ENCODE measurements around the gene PRKAR1B.

Gene PRKAR1B

DNA sequence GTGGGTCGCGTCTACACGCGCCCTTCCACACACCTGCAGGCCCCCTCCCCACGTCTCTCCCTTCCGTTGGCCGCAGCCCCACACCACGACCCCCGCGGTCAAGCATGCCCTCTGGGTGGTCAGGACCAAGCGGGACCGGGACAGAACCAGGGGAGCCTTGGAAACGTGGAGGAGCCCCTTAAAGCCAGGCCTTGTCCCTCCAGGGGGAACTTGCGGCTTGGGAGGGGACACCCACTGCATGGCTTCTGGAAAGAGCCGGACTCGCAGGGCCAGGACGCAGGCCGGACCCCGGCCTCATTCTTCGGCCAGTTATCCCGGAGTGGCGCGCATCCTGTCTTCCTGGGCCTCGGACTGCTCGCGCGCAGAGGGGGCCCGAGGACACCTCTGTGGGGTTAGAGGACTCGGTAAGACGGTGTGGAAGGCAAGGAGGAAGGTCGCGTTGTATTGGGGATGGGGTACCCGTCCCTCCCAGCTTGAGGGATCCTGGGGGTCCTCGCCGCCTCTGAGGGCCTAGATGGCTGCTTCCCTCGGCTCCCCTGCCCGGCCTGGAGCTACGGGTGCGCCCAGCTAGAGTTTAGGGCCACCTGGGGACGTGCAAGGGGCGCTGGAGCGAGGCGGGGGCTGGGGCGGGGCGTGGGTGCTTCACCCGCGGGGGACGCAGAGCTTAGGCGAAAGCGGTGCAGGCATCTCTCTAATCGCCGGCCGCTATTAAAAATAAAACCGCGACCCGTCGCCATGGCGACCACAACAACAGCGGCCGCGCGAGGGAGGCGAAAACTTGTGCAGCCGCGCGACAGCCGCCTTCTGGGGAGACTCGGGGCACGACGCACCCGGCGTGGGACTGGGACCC is 205.6 kb downstream of the PRKAR1B start:
- DNase-seq (ENCODE audit: low spot score): peak; percentile 68

DNA sequence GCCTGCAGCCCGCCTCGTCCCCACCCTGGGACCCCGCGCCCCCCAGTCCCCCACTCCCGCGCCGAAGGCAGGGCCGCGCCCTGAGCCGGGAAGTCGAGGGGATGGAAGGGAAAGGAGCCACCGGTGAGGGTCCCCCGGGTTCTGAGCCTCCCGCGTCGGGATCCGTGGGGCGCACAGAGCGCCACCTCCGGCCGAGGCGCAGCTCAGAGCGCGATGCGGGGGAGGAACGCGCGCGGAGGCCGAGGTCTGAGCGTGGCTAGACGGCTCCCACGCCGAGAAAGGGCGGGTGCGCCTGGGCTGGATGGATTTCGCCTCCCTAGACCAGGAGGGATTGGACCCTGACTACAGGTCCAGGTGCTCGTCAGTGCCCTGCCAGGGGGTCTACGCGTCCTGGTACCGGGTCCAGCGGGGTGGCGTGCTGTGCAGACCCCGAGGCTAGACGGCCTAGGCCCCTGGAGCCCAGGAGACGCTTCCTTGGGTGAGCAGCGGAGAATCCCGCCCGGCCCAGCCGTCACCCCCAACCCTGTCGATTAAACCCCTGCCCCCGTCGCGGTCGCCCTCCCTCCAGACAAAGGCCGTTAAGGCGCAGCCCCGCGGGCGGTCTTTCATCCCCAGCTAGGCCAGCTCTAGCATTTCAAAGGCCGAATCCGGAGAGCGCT is 206.4 kb downstream of the PRKAR1B start:
- DNase-seq (ENCODE audit: low spot score): no peak

DNA sequence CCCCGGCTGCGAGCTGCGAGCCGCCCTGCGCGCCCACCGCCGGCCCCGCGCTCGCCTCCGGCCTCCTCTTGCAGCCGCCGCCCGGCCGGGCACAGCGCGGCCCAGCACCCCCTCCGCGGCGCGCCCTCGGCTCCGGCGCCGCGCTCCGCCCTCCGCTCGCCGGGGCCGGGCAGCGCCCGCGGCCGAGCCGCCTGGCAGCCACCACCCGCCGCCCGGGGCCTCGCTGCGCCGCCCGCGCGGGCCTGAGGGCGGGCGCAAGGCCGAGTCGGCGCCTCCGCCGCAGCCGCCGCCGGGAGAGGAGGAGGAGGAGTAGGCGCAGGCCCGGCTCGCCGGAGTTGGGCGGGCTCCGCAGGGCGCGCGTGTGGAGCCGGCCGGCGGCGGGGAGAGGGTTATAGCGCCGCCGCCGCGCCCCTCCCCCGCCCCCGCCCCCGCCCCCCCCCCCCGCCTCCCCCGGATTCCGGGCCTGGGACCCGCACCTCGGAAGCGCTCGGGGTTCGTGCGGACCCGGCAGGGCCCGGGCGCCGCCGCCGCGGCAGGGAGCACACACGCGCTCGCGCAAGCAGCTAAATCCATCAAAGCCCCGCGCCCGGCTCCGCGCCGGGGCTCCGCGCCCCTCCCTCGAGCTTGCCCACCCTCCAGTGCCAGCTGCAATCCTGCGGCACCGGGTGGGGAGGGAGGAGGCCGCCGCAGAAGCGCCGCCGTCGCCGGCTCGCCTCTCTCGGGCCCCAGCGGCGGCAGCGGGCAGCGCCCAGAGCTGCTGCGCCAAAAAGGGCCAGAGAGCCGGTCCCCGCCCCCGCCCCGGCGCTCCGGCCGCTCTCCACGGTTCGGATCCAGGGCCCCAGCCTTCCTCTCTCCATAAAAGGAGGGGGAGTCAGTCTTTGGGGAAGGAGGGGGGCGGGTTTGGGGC is 207.3 kb downstream of the PRKAR1B start, which contains the start of gene PDGFA:
PDGFA (minus strand) TSS at position 363 of the 907 bp plus-strand sequence. CDS start 845 bp downstream, outside the sequence.
- DNase-seq (ENCODE audit: low spot score): peak; percentile 30

DNA sequence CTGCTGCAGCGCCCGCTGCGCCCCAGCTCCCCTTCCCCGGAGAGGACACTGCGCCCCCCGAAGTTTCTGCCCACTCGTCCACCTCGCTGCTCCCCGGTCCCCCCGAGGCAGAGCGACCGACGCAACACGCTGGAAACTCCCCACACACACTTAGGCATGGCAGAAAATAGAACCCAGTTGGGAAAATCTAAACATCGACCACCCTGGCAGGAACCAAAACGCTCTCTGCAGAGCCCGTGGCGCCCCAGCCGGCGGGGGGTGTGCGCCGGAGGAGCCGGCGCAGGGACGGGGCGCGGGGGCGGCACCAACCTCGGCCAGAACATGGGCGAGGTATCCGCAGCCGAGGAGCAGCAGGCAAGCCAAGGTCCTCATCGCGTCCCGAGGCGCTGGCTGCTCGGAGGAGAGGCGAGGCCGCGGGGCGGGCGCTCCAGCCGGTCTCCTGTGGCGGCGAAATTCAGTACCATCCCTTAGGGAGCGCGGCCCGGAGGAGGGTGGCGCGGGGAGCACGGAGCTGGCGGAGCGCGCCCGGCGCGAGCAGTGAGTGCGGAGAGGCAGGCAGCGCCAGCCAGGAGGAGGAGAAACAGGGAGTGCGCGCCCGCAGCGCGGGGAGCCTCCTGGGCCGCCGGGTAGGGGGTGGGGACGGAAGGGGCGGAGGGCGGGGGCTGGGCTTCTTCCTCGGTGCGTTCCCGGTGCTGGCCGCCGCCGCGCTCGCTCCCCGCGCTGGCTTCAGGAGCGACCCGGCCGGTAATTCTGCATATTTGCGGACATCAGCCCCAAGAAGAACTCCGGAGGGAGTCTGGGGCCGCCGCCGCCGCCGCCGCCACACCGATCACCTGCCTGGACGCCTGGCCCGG is 208.2 kb downstream of the PRKAR1B start:
- DNase-seq (ENCODE audit: low spot score): peak; percentile 30

DNA sequence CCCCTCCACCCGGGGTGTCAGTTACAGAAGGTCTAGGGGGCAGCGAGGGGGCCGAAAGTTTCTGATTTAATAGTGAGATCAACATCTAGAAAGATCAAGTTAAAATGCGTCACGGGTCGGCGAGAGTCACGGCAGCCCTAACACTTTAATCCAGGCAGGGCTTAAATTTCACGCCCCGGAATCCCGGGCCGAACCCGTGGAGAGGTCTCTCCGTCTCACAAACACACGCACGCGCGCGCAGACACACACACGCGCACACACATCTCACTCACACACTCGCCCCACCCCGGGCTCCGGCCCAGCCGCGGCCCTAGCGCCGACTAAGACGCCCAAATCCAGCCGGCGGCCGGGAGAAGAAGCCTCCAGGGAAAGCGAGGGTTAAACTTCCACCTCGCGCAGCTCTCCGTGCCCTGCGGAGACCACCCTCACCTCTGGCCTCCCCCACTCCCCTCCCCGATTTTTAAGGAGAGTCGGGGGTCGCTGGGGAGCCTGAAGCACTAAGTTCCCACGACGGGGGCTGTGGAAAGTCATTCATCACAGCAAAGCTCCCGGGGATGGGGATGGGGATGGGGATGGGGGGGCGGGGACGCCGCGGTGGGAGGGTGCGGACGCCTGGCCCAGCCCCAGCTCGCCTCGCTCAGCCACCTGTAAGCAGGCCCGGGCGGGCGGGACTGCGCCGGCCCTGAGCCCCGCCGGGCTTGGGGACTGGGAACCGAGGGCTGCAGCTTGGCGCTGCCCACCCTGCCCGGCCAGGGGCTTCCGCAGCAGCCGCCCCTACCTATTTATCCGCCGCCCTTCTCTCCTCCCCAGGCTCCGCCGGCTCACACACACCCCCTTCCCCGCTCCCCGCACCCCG is 209.1 kb downstream of the PRKAR1B start:
- no peak for DNase-seq (ENCODE audit: low spot score)

DNA sequence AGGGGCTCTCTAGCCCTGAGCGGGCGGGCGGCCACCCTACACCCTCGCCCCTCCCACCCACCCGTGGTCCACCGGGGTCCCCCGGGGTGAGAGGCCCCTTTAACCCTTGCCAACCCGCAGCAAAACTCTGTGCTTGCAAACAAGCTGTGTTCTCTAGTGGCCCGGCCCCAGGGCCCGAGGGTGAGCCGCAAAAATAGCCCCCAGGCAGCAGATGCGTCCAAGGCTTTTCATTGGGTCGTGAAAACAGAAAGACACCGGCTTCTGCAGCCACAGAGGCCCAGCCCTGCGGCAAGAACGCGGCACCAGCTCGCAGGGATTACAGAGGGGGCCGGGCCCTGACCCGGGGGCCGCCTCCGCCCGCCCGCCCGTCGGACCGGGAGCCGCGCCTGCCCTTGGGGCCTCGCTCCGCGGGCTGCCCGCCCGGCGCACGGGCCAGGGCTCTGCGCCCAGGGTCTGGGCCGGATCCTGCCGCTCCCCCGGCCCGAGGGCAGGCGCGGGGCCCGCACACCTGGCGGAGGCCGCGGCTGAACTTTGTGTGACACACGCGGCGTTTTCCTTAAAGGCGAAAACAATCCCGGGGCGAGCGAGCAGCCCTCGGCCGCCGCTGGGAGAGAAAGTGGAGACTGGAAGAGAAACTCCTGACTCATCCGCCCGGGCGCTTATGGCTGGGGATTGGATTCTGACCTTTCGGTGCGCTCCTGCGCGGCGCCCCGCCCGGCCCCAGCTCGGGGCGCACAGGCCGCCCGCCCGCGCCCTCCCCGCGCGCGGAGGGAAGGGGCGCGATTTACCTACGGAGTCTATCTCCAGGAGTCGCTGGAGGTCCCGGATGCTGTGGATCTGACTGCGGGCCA is 210.2 kb downstream of the PRKAR1B start:
- no peak for DNase-seq (ENCODE audit: low spot score)

DNA sequence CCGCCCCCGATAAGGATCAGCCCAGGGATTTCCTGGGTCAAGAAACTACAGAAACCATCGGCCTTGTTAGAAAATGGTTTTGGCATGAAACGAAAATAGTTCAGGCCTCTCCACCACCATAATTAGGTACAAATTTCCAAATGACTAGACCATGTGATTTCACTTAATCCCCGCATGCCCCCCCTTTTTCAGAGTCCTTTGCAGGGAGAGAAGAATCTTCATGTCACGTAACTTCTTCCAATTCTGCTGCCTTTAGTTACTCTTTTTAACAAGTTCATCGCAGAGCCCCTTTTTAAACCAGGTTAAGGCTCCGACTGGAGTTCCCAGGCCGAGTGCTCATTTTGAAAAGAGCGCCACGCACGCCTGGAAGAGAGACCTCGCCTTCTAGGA is 210.9 kb downstream of the PRKAR1B start:
- no peak for DNase-seq (ENCODE audit: low spot score)

DNA sequence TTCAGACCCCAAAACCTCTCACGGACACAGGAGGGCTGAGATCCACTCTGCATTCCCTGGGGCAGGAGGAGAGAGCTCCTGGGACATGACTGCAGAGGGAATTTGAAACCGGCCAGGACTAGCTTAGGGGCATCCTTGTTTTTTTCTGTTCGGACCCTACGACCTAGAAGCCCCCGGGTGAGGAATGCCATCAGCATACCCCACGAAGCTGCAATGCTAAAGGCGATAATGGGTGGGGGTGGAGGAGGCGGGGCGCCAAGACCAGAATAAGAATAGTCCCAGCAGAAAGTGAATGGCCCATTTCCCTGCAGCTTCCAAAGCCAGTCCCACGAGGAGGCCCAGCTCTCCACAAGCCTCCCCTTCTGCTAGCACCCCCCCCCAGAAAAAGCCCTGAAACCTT is 211.5 kb downstream of the PRKAR1B start:
- DNase-seq (ENCODE audit: low spot score): no peak

DNA sequence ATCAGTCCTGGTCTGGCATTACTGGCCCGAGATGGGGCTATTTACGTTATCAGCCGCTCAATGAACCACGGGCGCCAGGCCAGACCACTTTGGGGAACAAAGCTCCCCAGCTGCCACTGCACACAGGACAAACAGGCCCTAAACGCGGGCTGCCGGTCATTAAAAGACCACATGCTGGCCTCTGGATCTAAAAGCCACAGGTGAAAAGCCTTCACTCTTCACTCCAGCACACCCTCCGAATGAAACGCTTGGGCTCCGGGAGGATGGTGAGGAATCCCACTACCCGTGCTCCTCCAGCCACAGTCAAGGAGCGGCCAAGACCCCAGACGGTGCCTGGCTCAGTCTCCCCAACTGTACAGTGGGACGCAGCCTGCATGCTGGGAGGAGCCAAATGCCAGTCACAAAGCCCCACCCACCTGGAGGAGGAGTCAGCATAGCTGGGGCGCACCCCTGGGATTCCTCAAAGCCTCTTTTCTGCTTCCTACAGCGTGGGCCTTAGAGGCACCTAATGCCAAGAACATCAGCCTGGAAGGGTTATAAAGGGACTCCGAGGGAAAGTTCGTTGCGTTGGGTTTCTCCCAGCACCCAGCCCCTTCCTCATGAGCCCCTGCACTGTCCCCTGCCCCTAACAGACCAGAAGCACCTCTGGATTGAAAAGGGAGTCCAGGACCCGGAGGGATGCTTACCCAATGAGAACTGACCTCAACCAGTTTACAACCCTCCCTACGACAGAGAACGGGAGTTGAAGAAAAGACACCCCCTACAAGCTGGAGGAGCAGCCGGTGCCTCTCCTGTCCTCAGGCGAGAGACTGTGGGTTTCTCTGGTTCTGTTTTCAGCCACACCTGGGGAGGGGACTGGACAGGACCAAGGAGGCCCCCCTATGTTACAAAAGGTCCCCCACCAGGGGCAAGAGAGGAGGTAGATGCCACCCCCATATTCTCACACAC is 212.2 kb downstream of the PRKAR1B start:
- no peak for DNase-seq (ENCODE audit: low spot score)

DNA sequence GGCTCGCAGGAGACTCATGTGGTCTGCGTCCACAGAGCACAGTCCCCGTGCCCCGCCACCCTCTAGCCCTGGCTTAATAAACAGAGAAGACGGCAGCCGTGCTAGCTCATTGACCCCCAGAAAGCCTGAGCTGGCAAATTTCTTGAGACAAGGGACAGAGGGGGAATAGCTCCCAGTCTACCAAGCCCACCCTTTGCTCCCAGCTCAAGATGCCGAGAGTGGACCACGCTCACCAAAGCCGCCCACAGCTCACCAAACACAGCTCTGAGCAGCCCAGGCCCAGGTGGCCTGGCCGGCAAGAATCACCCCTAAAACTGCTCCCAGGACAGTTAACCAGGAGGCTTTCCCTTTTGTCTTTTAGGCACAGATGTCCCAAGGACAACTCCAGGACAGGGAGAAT is 212.8 kb downstream of the PRKAR1B start:
- no peak for DNase-seq (ENCODE audit: low spot score)

DNA sequence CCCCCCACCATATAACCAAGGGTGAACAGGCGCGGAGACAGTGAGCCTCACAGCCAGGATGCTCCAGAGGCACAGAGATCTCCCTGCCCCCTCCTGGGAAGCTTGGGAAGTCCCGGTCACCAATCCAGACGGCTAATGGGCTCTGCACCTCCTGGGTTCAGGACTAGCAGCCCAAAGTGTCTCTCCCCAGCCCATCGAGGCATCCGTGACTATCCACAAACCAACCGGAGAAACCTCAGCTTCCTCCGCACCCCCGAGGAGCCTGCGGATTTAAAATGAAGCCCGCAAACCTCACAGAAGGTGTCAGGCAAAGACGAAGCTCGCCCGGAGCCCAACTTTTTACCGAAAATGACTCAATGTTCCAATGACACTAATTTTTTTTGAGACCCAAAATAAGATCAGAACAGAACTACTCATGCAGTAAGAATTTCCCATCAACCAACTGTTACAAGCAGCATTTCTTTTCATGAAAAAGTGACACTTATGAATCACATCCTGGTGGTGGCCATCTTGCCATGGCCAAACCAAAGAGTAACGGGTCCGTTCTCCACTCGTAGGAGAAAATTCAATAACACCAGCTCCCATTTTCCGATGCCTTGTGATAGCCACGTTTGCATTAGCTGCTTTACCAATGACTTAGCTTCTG is 213.4 kb downstream of the PRKAR1B start:
- no peak for DNase-seq (ENCODE audit: low spot score)

DNA sequence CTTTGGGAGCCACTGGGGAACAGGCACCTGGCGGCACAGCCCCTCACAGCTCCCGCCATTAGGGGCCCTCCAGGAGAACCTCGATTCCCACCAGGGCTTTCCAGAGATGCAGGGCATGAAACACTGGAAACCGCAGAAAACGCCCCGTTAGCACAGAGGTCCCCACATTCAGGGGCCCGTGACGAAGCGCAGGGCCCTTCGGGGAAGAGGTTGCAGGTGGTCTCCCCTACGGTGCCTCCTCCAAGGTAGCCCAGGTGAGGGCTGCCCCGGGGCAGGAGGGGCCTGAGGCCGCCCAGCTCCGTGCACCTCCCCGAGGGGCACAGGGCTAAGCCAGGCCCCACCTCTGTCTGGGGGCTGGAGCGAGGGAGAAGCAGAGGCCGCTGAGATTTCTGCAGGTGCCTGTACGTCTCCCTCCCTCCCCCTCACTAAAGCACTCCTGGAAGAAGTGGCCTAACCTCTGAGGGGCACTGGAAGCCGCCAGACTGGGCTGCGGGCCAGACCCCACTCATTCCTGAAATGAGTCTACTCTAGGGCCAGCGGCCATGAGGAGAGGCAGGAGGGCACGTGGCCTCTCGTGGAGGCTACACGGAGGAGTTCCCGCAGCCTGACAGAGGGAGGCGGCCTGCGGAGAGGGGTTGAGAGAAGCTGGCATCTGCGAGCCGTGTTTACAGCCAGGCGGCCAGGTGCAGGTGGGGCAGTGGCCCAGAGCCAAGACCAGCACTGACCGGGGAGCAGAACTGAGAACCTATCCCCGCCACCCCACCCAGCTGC is 214.4 kb downstream of the PRKAR1B start:
- no peak for DNase-seq (ENCODE audit: low spot score)

DNA sequence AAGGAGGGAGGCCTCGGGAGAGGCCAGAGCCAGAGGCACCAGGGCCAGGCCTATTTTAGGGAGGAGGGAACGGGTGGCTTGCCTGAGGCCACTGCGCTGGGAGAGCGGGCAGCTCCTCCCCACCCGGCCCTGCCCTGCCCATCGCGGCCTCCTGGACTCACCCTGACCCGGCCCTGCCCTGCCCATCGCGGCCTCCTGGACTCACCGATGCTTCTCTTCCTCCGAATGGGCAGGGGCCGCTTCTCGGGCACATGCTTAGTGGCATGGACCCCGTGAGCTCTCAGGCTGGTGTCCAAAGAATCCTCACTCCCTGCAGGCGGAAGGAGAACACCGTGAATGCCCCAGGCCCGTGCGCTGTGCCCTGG is 215.0 kb downstream of the PRKAR1B start:
- DNase-seq (ENCODE audit: low spot score): no peak

DNA sequence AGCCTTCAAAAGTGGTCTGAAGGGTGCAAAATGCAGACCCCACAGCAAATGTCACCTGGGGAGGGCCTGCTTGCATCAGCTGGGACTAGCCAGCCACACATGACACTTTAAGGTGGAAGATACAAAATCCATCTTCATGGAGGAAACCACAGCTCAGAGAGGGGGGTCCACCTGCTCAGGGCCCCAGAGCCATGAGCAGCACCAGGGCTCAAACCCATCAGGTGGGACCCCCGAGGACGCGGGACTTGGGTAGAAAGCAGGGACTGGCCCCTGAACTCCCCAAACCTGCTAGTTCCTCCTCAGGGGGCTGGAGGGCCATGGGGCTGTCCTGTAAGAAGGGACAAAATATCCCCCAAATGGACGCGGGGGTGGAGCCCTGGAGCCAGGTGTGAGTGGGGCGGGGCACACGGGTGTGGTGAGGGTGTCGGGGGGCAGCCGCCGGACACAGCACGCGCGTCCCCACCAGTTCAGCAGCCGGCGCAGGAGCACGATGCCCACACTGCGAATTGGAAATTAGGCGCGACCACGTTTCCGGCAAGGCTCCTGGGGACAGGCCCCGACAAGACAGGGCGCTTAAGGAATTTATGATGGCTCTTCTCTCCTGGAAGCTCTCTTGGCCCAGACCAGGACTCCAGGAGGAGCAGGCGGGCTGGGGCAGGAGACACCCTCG is 215.5 kb downstream of the PRKAR1B start:
- DNase-seq (ENCODE audit: low spot score): no peak

DNA sequence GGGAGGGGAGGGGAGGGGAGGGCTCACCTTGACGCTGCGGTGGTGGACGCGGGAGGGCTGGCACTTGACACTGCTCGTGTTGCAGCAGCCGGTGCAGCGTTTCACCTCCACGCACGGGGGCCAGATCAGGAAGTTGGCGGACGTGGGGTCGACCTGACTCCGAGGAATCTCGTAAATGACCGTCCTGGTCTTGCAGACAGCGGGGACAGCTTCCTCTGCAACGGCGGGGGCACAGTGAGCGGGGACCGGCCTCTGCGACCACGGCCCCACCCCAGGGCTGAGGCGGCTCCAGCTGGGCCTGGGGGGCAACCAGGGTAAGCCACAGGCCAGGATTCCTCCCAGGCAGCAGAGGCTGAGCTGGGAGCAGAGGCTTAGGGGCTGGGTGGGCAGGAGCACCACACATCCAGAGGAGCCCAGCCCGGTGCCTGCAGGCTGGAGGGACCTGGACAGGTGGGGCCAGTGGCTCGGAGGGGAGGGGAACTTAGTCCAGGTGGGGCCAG is 216.2 kb downstream of the PRKAR1B start:
- DNase-seq (ENCODE audit: low spot score): no peak

DNA sequence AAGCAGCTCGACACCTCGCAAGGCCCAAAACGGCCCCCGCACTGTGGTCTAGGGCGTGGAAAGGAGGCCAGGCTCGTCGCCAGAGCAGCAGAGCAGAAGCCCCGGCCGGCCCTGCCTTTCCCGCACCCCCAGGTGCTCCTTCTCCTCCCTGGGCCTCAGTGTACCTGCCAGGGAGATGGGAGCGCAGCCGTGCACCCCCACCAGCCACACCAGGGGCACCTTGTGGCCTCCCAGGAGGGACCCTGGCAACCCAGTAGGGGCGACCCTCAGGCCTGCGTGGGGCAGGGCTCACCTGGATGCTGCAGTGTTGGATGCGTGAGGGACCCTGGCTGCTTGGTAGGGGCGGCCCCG is 217.0 kb downstream of the PRKAR1B start:
- DNase-seq (ENCODE audit: low spot score): no peak

All from germinal center (tissue), 1 donor.